CD4-positive, alpha-beta T cell treated with Interleukin-6 at 100 ng/mL for 8 hours (primary cell): Measurements from ENCODE around the gene NFKBIL1.
A peak's percentile ranks its signal among the peaks of the same experiment; 100 is the strongest.
"Not testable (repeated sequence)": the region's sequence is repeated elsewhere in the genome, so short reads cannot be mapped to it uniquely, and the experiment has no call there.

Experiments
- DNase-seq: peaks from one replicate; pipeline ENCODE4 v3.0.0-alpha.2; 2020; ENCODE audit warnings: mixed read lengths, low spot score

The NFKBIL1 gene

DNA sequence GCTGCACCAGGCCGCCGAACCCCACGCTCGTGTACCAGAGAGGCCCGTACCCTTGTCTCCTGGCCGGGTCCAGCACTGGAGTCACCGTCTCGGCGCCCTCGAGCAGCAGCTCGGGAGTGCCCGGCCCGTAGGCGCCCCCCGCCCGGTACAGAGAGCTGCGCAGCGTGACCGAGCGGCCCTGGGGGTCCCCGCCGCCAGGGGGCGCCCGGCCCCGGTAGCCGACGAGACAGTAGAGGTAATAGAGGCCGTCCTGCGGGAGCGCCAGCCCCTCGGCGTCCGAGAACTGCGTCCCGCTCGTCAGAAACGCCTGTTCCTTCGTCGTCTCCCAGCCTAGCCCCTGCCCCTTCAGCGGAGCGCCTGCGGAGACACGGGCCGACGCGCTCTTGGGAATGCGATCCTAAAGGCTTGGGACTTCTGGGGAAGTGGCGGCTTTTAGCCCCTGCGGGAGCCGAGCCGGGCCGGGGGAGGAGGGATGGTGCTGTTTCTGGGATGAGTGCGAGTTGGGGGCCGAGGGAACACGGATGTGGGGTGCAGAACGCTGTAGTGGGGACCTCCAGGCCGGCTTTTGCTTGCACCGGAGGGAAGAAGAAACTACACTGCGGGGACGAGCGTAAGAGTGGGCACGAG, 33.5 kb downstream of the NFKBIL1 start:
- peak; percentile 89 for DNase-seq

DNA sequence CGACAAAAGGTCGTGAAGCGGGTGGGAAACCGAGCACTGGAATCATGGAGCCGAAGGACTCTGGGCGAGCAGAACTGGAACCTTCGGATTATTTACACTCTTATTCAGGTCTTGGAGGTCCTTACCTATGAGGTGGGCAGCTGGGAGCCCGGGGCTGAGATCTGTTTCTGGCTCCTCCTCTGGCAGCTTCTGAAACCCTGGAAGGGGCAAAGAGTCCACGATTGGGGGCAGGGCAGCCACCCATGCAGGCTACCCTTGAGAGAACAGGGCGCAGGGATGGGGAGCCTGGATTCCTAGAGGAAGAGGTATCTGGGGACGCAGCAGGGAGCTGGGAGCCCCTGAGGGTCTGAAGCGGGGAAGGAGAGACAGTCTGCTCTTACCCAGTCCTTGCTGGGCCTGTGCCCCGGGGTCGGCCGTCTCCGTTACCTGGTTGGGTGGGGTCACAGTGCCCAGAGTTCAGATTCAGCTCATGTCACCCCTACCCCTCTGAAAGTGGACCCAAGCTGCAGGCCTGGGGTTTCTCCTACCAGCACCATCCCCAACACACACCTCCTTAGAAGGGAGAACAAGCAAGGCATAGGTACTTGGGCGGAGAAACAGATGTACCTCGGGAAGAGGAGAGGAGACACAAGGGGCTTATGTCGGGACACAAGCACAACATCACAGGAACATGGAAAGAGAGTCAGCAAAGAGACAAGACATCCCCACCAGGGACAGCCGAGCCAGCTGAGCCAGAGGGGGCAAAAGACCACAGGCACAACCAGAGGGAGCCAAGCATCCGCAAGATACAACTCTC, 34.2 kb downstream of the NFKBIL1 start:
- peak; percentile 27 for DNase-seq

GRCh38 chr6:31582230-31582643, 34.8 kb downstream of the NFKBIL1 start, which contains the start of gene LTB:
TSS of gene LTB (minus strand) at chr6:31582424. CDS start at chr6:31582417, 7 bp downstream.
- DNase-seq: peak; percentile 90

- peak; percentile 71 for DNase-seq
These were observed 38.1 kb downstream of the NFKBIL1 start for GRCh38 chr6:31585491-31585890.

DNA sequence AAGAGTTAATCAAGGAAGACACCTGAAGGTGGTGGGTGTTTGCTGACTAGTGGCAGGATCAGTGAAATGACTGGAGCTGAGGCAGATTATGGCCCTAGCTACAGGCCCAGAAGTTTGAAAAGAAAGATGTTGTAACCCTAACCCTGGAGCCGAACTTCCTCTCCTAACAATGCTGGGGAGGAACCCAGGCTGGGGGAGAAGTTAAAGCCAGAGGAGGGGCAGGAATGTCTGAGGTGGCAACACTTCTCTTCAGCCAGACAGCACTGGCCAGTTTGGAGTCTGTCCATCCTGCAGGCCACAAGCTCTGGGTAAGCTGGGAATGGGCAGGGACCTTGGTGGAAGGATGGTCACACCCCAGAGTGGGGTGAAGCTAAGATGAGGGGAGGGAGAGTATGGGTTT, 38.6 kb downstream of the NFKBIL1 start, which contains the start of gene LST1:
Gene LST1 (plus strand): TSS at position 270 of the 400 bp plus-strand sequence. CDS start 1,023 bp downstream, outside the sequence.
- no peak for DNase-seq

GRCh38 chr6:31586599-31587281, 39.3 kb downstream of the NFKBIL1 start:
- DNase-seq: peak; percentile 53

DNA sequence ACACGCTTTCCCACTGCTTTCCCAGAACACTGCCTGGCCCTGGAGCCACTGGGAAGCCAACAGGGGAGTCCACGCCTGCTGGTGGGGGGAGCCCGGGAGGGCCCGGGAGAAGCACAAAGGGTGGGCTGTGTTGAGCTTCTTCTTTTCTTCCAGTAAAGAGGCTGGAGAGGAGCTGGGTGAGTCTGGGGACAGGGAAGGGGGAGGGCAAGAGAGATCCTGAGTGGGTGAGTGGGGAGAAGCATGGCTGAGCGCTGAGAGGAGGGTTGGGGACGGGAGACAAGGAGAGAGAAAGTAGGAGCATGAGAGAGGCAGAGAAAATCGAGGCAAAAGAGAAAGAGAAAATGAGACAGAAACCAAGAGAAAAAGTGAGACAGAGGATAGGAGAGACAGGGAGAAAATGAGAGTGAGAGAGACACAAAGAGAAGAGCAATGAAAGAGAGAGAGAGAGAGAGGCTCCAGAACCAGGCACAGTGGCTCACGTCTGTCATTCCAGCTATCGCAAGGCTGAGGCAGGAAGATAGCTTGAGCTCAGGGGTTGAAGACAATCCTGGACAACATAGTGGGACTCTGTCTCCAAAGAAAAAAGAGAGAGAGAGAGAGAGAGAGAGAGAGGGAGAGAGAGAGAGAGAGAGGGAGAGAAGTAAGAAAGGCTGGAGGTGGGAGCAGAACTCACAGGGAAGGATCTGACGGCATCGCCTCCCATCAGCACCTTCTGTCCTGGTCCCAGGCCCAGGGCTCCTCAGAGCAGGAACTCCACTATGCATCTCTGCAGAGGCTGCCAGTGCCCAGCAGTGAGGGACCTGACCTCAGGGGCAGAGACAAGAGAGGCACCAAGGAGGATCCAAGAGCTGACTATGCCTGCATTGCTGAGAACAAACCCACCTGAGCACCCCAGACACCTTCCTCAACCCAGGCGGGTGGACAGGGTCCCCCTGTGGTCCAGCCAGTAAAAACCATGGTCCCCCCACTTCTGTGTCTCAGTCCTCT, 40.7 kb downstream of the NFKBIL1 start:
- no peak for DNase-seq

- no peak for DNase-seq
These were observed 41.7 kb downstream of the NFKBIL1 start for GRCh38 chr6:31588871-31589650.

DNA sequence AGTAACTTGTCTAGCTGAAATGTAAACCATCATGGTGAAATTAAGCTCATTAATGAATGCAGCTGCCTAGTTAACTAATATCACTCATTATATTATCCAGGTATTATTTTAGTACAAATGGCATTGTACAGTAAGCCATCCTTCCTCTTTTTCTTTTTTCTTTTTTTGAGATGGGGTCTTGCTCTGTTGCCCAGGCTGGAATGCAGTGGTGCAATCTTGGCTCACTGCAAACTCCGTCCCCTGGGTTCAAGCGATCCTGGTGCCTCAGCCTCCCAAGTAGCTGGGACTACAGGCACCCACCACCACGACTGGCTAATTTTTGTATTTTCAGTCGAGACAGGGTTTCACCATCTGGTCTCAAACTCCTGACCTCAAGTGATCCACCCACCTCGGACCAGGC, 43.3 kb downstream of the NFKBIL1 start:
- not testable (repeated sequence) for DNase-seq

GRCh38 chr6:31592396-31592771, 45.0 kb downstream of the NFKBIL1 start:
- no peak for DNase-seq

GRCh38 chr6:31597006-31597405, 49.6 kb downstream of the NFKBIL1 start:
- DNase-seq: peak; percentile 80

GRCh38 chr6:31607317-31607716, 59.9 kb downstream of the NFKBIL1 start:
- no peak for DNase-seq
